HG03280 (cell line): Measurements from ENCODE around the gene CELF4.

Experiments
- ATAC-seq: cut with Tn5 transposase; IDR thresholded peaks from one replicate; pipeline ENCODE4 v1.9.1; 2021; ENCODE audit warnings: mild to moderate bottlenecking, moderate library complexity; ENCODE audit not compliant: unreplicated experiment

Gene CELF4

GRCh38 chr18:37548679-37549289 lies 16.8 kb downstream of the CELF4 start:
- ATAC-seq, result no peak

- ATAC-seq, result no peak
Observed at GRCh38 chr18:37547196-37547827, 18.3 kb downstream of the CELF4 start.

- ATAC-seq, result no peak
Observed at GRCh38 chr18:37546651-37547050, 18.9 kb downstream of the CELF4 start.

DNA sequence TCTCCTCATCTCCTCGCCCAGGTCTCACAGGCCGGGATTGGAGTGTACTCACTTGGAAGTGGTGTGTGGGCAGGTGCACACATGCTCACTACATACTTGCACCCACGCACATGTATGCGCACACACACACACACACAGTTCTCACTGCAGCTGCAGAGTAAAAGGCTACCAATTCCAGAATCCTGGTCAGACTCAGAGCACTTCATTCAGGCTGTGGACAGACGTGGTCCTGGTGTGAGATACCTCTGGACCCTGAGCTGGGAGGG lies 19.4 kb downstream of the CELF4 start:
- no peak for ATAC-seq

GRCh38 chr18:37545461-37546271 lies 19.9 kb downstream of the CELF4 start:
- ATAC-seq, result no peak

- ATAC-seq, result no peak
Observed at GRCh38 chr18:37544713-37545112, 20.9 kb downstream of the CELF4 start.

DNA sequence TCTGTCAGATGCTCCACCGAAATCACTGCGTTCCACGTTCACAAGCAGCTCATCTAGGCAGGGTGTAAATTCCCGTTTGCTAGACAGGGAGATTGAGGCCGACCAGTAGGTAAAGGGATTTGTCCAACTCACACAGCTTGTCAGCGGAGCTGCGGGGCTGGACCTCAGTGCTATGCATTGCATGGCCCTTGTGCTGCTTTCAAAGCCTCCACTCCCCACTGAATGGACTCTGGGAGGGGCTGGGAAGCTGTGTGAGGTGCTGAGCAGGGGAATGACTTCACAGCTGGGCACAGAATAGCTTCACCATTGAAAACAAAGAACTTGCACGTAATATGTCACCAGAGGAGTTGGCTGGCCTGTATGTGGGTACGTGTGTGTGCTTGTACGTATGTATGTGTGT lies 21.4 kb downstream of the CELF4 start:
- no peak for ATAC-seq

DNA sequence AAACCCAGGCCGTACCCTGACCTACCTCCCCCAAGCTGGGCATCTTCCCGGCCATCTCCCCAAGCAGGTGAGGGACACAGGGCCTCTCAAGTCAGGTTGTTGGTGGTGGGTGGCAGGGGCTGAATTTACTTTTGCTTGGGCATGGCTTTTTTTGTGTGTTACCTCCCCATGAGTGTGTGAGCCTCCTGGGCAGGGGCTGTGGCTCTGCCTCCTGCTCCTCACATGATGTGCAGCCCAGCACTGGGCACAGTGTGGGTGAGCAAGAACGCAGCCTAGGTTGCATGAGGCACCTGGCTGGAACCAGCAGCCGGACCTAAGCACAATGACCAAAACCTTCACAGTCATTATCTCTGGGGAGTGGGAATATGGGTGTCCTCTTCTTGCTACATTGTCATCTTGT lies 22.3 kb downstream of the CELF4 start:
- no peak for ATAC-seq

DNA sequence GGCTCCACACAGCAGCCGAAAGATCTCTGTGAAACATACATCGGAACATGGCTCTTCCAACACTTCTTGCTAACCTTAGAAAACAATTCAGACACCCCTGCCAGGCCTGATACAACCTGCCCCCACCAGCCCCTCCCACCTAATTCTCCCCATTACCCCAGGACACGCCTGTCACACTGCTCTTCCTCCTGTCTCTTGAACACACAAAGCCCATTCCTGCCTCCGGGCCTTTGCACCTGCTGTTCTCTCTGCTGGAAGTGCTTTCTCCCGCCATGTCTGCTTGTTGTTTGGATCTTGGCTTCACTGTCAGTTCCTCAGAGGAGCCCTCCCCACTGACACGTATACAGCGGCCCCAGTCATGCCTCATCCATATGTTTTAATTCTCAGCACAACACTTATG lies 24.1 kb downstream of the CELF4 start:
- ATAC-seq, result no peak

- ATAC-seq, result no peak
Observed at GRCh38 chr18:37540424-37541138, 25.0 kb downstream of the CELF4 start.

GRCh38 chr18:37539236-37539635 lies 26.4 kb downstream of the CELF4 start:
- ATAC-seq, result no peak

- ATAC-seq, result no peak
Observed at GRCh38 chr18:37538526-37539205, 26.9 kb downstream of the CELF4 start.

- ATAC-seq, result peak; percentile 74
Observed at GRCh38 chr18:37537868-37538525, 27.6 kb downstream of the CELF4 start.

DNA sequence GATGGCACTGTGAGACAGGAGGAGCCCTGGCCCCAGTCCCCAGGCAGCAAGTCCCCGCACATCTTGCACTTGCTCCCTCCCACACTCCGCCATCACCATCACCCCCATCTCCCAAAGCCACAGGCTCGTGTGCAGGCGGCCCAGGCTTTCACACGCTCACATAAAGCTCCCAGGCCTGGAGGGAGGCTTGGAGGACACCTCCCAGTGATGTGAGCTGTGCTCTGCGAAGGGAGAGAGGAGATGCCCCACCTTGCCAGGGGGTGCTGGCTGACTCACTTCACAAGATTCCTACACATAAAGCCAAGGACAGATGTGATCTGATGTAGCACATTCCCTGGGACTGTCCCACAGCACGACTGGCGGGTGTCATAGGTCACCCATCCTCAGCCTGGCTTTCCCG lies 28.9 kb downstream of the CELF4 start:
- ATAC-seq, result no peak

DNA sequence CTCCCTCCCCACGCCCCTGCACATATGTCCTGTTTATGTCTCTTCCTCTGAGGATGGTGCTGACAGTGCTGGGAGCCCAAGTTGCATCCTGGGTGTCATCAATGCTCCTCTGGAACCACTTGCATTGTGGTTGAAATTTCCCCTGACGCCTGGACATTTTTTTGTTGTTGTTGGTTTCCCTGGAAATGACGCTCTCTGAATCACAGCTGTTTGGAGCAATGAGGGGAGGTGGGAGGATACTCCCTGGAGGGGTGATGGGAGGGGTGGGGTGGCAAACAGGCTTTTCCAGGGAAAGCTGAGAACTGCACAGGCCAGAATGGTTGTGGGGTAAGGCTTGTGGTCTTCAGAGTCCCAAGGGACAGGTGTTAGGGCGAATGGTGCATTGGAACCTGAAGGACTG lies 29.6 kb downstream of the CELF4 start:
- no peak for ATAC-seq

- no peak for ATAC-seq
Observed at GRCh38 chr18:37534627-37535026, 31.0 kb downstream of the CELF4 start.

- no peak for ATAC-seq
Observed at GRCh38 chr18:37533647-37534584, 31.7 kb downstream of the CELF4 start.

- ATAC-seq, result no peak
Observed at GRCh38 chr18:37532917-37533316, 32.7 kb downstream of the CELF4 start.

- ATAC-seq, result peak; percentile 84
Observed at GRCh38 chr18:37529863-37530262, 35.7 kb downstream of the CELF4 start.

DNA sequence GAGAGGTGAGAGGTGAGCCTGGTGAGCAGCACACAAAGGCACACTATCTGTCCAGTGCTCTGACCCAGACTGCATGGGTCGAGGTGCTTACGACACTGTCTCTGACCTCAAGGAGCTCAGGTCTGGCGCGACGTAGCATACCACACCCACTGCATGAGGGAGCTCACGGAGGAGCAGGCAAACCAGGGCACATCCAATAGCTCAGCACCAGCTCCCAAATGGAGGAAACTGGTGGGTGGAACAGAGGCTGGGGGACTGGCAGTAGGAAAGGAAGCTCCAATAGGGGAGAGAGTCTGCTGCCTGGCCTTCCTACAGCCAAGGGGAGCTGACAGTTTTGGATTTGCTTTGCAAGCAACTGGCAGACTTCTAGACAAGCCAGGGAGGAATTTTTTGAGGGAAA lies 36.3 kb downstream of the CELF4 start:
- no peak for ATAC-seq
